Embryonic facial prominence (tissue), 1 donor: ENCODE results near the gene TP73.
"Not testable (repeated sequence)": the region's sequence is repeated elsewhere in the genome, so short reads cannot be mapped to it uniquely, and the experiment has no call there.

Experiments used
- DNase-seq: peaks from one replicate; pipeline ENCODE4 v3.0.0-alpha.2; 2016; ENCODE audit errors: extremely low spot score

Gene TP73

GRCh38 chr1:3618881-3619671, 33.2 kb upstream of the TP73 start:
- peak; percentile 69 for DNase-seq

GRCh38 chr1:3620708-3621107, 31.6 kb upstream of the TP73 start:
- DNase-seq = no peak

- not testable (repeated sequence) for DNase-seq
Measured at GRCh38 chr1:3621151-3621671, 31.1 kb upstream of the TP73 start.

- not testable (repeated sequence) for DNase-seq
Measured at GRCh38 chr1:3622102-3622501, 30.2 kb upstream of the TP73 start.

GRCh38 chr1:3623441-3624199, 28.7 kb upstream of the TP73 start:
- DNase-seq = no peak

GRCh38 chr1:3624200-3625136, 27.8 kb upstream of the TP73 start, which contains the start of gene TPRG1L:
Gene TPRG1L (plus strand): TSS chr1:3625015. CDS start chr1:3625073, 58 bp downstream.
- peak; percentile 92 for DNase-seq

GRCh38 chr1:3625151-3625907, 27.0 kb upstream of the TP73 start:
- no peak for DNase-seq

GRCh38 chr1:3626025-3626424, 26.3 kb upstream of the TP73 start:
- DNase-seq = no peak

- no peak for DNase-seq
Measured at GRCh38 chr1:3627515-3628253, 24.6 kb upstream of the TP73 start.

- no peak for DNase-seq
Measured at GRCh38 chr1:3628445-3628844, 23.9 kb upstream of the TP73 start.

GRCh38 chr1:3629561-3630160, 22.7 kb upstream of the TP73 start:
- DNase-seq = no peak

- DNase-seq = no peak
Measured at GRCh38 chr1:3630161-3630611, 22.1 kb upstream of the TP73 start.

GRCh38 chr1:3630914-3631313, 21.4 kb upstream of the TP73 start:
- no peak for DNase-seq

- no peak for DNase-seq
Measured at GRCh38 chr1:3631320-3632260, 20.7 kb upstream of the TP73 start.

GRCh38 chr1:3632298-3632697, 20.0 kb upstream of the TP73 start:
- DNase-seq = no peak

GRCh38 chr1:3632716-3633343, 19.5 kb upstream of the TP73 start:
- DNase-seq = no peak

- no peak for DNase-seq
Measured at GRCh38 chr1:3633344-3634058, 18.8 kb upstream of the TP73 start.
